Activated CD4-positive, alpha-beta T cell treated with anti-CD3 and anti-CD28 coated beads, Interleukin-2, amount 10 ng/mL, durations not matched to agents 7 days and 5 days (primary cell): Measurements from ENCODE around the gene KCNK16. TPM values are rescaled to one million over a fixed set of nuclear protein-coding genes. Genes with fewer than 3 reads are reported as not detected.
"Not testable (repeated sequence)": the region's sequence is repeated elsewhere in the genome, so short reads cannot be mapped to it uniquely, and the experiment has no call there.

Source experiments
- CTCF ChIA-PET: fragments of 350-600 bp; sonication (Branson Sonifier 250); formaldehyde crosslinking; loops from one replicate; lab custom pipeline; 2021; ENCODE audit warnings: antibody characterized with exemption; lab: Charles Lee
- POLR2A ChIA-PET: fragments of 350-600 bp; sonication (Branson Sonifier 250); formaldehyde crosslinking; loops from one replicate; lab custom pipeline; 2021; ENCODE audit warnings: antibody characterized with exemption; lab: Charles Lee
- DNase-seq: peaks from one replicate; pipeline ENCODE4 v3.0.0-alpha.2; 2020
- H3K27ac Mint-ChIP-seq: one replicate; pipeline ENCODE4 v1.8.0; 2021; ENCODE audit warnings: mild to moderate bottlenecking, moderate library complexity, mixed read lengths
- H3K27me3 Mint-ChIP-seq: one replicate; pipeline ENCODE4 v1.8.0; 2021; ENCODE audit warnings: mixed read lengths
- H3K36me3 Mint-ChIP-seq: one replicate; pipeline ENCODE4 v1.8.0; 2021; ENCODE audit warnings: low read depth, mixed read lengths
- H3K4me1 Mint-ChIP-seq: one replicate; pipeline ENCODE4 v1.8.0; 2021; ENCODE audit warnings: mixed read lengths
- H3K4me3 Mint-ChIP-seq: one replicate; pipeline ENCODE4 v1.8.0; 2021; ENCODE audit warnings: mild to moderate bottlenecking, moderate library complexity, mixed read lengths
- H3K9me3 Mint-ChIP-seq: one replicate; pipeline ENCODE4 v1.8.0; 2021; ENCODE audit warnings: mixed read lengths
- total RNA-seq, 2 experiments: library from RNA; stranded (reverse); gene quantifications; one replicate each; pipeline ENCODE4 v1.2.3, GENCODE V29; 2021

The KCNK16 gene
- total RNA-seq, 2 experiments from 2014 or later, result not detected

DNA sequence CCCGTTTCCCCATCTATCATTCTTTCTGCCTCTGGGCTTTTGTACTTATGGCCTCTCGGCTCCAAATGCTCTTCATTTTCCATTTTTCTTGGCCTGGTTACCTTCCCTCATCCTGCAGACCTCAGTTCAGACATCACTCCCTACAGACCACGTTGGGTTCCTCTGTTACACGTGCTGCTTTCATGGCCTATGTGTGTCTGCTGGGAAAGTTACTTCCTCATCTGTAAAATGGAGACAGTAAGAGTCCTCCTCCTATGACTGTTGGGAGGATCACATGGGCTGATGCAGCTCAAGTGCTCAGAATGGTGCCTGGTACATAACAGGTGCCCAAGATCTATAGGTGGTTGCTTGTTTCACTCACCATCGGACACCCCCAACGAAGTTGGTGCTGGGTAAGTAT lies 21.8 kb downstream of the KCNK16 start:
- no peak overlapping the region for H3K27ac Mint-ChIP-seq
- DNase-seq, result no peak
- CTCF ChIA-PET, result interaction anchor here (0.6 kb wide), 1 partner anchor 141 kb away, joined by 3 read pairs; no protein-coding TSS in a partner anchor
- H3K36me3 Mint-ChIP-seq, result no peaks in the 10 kb centered on the region
- H3K4me1 Mint-ChIP-seq, result peaks cover 8% of the 10 kb centered on the region
- no peaks in the 10 kb centered on the region for H3K27me3 Mint-ChIP-seq
- no peaks in the 10 kb centered on the region for H3K9me3 Mint-ChIP-seq
- H3K4me3 Mint-ChIP-seq, result no peak overlapping the region
- POLR2A ChIA-PET, result no interaction called here

DNA sequence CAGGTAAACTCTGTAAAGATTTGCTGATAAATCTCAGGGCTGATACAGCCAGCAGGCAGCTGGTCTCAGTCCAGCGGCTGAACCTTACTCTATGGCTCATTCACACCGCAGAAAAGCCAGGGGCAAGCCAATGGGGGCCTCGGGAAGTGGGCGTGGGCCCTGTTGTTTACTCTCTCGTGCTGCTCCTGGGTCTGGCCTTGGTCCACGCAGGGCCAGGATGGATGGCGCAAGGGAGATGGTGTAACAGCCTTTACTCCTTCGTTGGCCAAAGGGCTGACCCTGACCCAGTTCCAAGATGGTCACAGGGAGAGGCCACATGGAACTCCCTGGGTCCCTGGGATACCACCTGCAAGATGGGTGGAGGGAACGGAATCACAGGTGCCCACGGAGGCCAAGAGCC lies 24.4 kb downstream of the KCNK16 start:
- Mint-ChIP-seq H3K9me3 (no peaks in the 10 kb centered on the region), H3K4me3 (no peak overlapping the region), H3K36me3 (no peaks in the 10 kb centered on the region), H3K27ac (no peak overlapping the region), H3K4me1 (peaks cover 7% of the 10 kb centered on the region), H3K27me3 (no peaks in the 10 kb centered on the region)
- CTCF ChIA-PET, result interaction anchor here (1.1 kb wide), 1 partner anchor 130 kb away, joined by 4 read pairs; no protein-coding TSS in a partner anchor
- DNase-seq, result no peak
- POLR2A ChIA-PET, result no interaction called here

DNA sequence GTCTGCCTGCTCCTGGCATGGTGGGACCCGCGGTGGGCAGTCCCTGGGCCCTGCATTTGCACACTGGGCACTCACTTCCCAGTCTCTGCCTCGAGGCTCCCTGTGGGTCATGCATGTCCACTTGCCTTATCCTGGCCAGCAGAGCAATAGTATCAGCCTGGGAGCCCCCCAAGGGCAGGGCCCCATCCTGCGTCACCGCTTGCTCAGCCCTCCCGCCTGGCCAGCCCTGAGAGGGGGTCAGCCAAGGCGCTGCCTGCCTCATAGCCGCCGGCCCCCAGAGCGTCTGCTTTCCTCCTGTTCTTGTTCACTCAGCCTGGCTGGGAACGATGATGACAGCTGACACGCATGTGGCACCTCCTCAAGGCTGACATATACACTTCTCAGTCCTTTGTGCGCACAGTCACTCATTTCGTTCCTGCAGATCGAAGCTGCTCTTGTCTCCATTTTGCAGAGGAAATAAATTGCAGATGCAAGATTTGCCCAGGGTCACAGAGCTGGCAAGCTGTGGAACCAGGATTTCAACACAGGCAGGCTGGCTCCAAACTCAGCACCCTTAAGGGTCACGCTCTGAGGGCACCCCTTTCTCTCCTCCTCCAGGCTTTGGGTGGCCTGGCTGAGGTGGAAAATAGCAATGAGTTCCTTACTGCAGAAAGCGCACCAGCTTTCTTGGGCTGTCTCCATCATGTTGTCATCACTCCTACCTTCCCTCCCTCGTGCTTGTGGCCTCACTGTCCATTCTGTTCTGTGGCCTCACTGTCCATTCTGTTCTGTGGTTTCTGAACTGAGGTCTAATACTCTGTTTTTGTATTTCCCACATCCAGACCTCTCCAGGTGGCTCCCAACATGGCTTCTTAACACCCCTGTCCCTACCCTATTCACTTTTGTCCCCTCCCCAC lies 25.5 kb downstream of the KCNK16 start:
- H3K4me3 Mint-ChIP-seq, result no peak overlapping the region
- no peaks in the 10 kb centered on the region for H3K27me3 Mint-ChIP-seq
- DNase-seq, result no peak
- H3K9me3 Mint-ChIP-seq, result no peaks in the 10 kb centered on the region
- no peaks in the 10 kb centered on the region for H3K36me3 Mint-ChIP-seq
- H3K4me1 Mint-ChIP-seq, result no peaks in the 10 kb centered on the region
- no peak overlapping the region for H3K27ac Mint-ChIP-seq
- ChIA-PET CTCF (no interaction called here), POLR2A (no interaction called here)

DNA sequence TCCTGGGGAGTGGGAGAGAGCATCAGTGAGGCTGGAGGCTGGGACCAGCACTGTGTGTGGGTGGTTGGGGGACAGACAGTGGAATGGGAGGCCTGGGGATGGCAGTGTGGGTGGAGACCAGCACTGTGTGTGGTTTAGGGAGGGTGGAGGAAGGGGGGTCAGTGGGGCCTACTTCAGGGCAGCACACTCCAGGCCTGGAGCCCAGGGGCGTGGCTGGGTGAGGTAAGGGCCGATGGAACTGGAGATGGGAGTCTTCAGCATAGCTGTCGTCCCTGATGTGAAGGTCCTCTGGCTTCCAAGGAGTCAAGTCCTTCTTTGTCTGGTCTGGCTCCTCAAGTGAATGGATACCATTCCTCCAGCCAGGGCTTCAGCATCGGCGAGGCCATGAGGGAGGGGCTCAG lies 26.9 kb downstream of the KCNK16 start:
- no peaks in the 10 kb centered on the region for H3K27me3 Mint-ChIP-seq
- H3K4me1 Mint-ChIP-seq, result no peaks in the 10 kb centered on the region
- no peaks in the 10 kb centered on the region for H3K9me3 Mint-ChIP-seq
- no peaks in the 10 kb centered on the region for H3K36me3 Mint-ChIP-seq
- H3K27ac Mint-ChIP-seq, result no peak overlapping the region
- H3K4me3 Mint-ChIP-seq, result no peak overlapping the region
- ChIA-PET CTCF (no interaction called here), POLR2A (no interaction called here)
- no peak for DNase-seq

DNA sequence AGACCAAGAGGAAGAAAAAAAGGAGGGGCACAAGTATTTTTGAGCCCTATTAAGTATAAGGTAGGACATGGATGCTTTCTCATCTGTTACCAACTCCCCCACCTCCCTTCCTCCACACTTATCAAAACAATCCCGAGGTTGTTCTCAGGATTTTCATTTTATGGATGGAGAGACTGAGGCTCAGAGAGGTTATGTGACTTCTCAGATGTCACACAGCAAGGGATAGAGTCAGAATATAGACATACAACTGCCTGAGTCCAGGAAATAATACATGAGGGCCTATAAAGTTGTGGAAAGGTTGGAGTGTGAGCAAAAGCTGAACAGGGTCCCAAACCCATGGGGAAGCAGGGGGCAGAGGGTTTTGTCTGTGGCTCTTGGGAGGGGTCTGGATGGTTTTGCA lies 27.6 kb downstream of the KCNK16 start:
- H3K9me3 Mint-ChIP-seq, result no peaks in the 10 kb centered on the region
- H3K27ac Mint-ChIP-seq, result no peak overlapping the region
- CTCF ChIA-PET, result no interaction called here
- no peaks in the 10 kb centered on the region for H3K4me1 Mint-ChIP-seq
- POLR2A ChIA-PET, result no interaction called here
- H3K36me3 Mint-ChIP-seq, result no peaks in the 10 kb centered on the region
- H3K27me3 Mint-ChIP-seq, result no peaks in the 10 kb centered on the region
- no peak overlapping the region for H3K4me3 Mint-ChIP-seq
- DNase-seq, result no peak

DNA sequence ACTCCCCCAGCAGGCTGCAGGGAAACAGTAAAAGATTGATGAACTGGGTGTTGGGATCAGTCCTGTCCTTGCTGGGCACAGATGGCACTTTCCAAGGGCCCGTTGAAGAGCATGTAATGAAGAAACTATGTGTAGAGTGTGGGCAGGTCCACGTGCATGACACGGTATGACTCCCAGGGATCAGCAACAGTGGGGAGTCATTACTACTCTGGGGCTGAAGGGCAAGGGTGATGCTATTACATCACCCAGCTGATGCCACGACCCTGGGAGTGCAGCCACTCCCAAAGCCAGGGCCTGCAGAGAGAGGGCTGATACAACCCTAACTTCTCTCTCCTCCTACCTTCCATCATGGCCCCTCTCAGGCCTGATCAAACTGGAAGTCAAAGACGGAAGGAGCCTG lies 28.4 kb downstream of the KCNK16 start:
- no peak for DNase-seq
- Mint-ChIP-seq H3K36me3 (no peaks in the 10 kb centered on the region), H3K9me3 (no peaks in the 10 kb centered on the region), H3K4me1 (peaks cover 1% of the 10 kb centered on the region), H3K4me3 (no peak overlapping the region), H3K27ac (no peak overlapping the region), H3K27me3 (no peaks in the 10 kb centered on the region)
- ChIA-PET CTCF (no interaction called here), POLR2A (no interaction called here)

DNA sequence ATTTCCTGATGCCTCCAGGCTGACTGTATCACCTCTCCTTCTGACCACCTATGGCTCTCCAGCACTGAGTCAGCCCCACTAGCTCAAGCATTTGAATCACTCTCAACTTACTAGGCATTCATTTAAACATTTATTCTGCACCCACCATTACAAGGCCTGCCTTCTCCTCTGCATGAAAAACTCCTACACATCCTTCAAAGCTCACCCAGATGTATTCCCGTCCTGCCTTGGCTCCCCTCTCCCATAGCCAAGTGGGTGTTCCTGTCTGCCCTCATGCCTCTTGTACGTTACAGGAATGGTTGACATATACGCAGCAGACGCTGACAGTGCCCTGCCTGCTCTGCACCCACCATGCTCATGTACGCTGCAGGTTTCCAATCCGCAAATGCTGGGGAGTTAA lies 29.9 kb downstream of the KCNK16 start:
- no peaks in the 10 kb centered on the region for H3K27me3 Mint-ChIP-seq
- ChIA-PET POLR2A (no interaction called here), CTCF (no interaction called here)
- no peak for DNase-seq
- H3K36me3 Mint-ChIP-seq, result no peaks in the 10 kb centered on the region
- H3K9me3 Mint-ChIP-seq, result no peaks in the 10 kb centered on the region
- H3K4me3 Mint-ChIP-seq, result no peak overlapping the region
- peaks cover 4% of the 10 kb centered on the region for H3K4me1 Mint-ChIP-seq
- H3K27ac Mint-ChIP-seq, result no peak overlapping the region

DNA sequence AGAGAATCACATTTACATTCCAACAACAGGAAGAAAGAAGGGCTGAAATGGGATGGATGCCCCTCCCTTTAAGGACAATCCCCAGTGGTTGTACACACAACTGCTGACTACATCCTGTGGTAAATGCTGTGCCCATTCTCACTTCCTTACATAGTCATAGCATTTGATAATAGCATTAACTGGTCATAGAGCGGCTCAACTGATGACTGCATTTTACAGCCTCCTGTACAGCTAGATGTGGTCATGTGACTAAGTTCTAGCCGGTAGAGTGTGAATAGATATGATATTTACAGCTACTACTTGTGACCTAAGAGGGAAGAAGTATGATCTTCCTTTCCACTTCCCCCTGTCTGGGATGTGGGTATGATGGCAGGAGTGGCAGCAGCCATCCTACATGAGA lies 33.0 kb downstream of the KCNK16 start:
- no peaks in the 10 kb centered on the region for H3K27me3 Mint-ChIP-seq
- ChIA-PET CTCF (no interaction called here), POLR2A (no interaction called here)
- H3K9me3 Mint-ChIP-seq, result no peaks in the 10 kb centered on the region
- H3K4me1 Mint-ChIP-seq, result peaks cover 4% of the 10 kb centered on the region
- DNase-seq, result no peak
- no peaks in the 10 kb centered on the region for H3K36me3 Mint-ChIP-seq
- no peak overlapping the region for H3K27ac Mint-ChIP-seq
- H3K4me3 Mint-ChIP-seq, result no peak overlapping the region

DNA sequence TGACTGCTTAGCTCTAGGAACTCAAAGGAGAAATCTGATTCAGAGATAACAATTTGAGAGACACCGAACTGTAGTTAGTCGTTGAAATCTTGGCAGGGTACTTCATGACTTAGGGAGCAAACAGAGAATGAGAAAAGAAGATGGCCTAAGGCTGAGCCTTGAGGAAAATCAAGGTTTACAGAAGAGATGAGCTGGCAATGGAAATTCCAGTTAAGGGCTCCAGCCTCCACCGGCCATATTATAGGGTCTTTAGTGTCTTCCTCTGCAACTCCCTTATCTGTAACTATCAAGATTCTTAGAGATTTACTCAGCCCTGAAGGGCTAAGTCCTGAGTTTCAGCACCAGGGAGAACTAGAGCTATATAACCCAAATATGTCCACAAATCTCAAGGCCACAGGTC lies 34.9 kb downstream of the KCNK16 start:
- Mint-ChIP-seq H3K36me3 (no peaks in the 10 kb centered on the region), H3K4me3 (no peak overlapping the region)
- CTCF ChIA-PET, result no interaction called here

DNA sequence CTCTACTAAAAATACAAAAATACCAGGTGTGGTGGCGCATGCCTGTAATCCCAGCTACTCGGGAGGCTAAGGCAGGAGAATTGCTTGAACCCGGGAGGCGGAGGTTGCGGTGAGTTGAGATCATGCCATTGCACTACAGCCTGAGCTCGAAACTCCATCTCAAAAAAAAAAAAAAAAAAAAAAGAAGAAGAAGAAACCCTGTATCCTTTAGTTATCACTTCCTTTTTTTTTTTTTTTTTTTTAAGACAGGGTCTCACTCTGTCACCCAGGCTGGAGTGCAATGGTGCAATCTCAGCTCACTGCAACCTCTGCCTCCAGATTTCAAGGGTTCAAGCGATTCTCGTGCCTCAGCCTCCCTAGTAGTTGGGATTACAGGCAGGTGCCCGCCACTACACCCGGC lies 35.9 kb downstream of the KCNK16 start:
- H3K9me3 Mint-ChIP-seq, H3K4me3 Mint-ChIP-seq, H3K4me1 Mint-ChIP-seq, H3K27ac Mint-ChIP-seq, H3K27me3 Mint-ChIP-seq, CTCF ChIA-PET, DNase-seq, H3K36me3 Mint-ChIP-seq: not testable (repeated sequence)
- POLR2A ChIA-PET, result interaction anchor here (0.7 kb wide), 1 partner anchor 249 kb away, joined by 4 read pairs; no protein-coding TSS in a partner anchor

More for the DNA sequence above, 34.9 kb downstream of the KCNK16 start:
- H3K27me3 Mint-ChIP-seq, result no peaks in the 10 kb centered on the region
- no peak overlapping the region for H3K27ac Mint-ChIP-seq
- POLR2A ChIA-PET, result no interaction called here
- DNase-seq, result no peak
- no peaks in the 10 kb centered on the region for H3K9me3 Mint-ChIP-seq
- H3K4me1 Mint-ChIP-seq, result peaks cover 4% of the 10 kb centered on the region

DNA sequence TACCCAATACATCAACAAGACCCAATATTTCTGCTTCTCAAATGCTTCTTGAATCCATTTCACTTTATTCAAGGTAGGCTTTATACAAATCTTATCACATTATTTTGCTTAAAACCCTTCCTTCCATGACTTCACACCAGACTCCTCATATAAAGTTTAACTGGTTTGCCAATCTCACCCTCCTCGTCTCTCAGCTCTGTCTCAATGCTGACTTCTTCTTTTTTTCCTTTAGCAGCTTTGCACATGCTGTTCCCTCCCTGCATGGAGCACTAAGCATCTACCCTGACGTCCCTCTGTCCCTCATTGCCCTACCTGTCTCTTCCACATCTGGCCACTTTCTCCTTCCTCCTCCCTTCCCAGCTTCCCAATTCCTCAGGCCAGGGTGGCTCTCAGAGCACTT lies 39.7 kb downstream of the KCNK16 start:
- CTCF ChIA-PET, result no interaction called here
- Mint-ChIP-seq H3K27ac (no peak overlapping the region), H3K9me3 (no peaks in the 10 kb centered on the region), H3K36me3 (no peaks in the 10 kb centered on the region), H3K4me1 (peaks cover 2% of the 10 kb centered on the region), H3K4me3 (no peak overlapping the region), H3K27me3 (no peaks in the 10 kb centered on the region)
- no peak for DNase-seq
- POLR2A ChIA-PET, result no interaction called here

DNA sequence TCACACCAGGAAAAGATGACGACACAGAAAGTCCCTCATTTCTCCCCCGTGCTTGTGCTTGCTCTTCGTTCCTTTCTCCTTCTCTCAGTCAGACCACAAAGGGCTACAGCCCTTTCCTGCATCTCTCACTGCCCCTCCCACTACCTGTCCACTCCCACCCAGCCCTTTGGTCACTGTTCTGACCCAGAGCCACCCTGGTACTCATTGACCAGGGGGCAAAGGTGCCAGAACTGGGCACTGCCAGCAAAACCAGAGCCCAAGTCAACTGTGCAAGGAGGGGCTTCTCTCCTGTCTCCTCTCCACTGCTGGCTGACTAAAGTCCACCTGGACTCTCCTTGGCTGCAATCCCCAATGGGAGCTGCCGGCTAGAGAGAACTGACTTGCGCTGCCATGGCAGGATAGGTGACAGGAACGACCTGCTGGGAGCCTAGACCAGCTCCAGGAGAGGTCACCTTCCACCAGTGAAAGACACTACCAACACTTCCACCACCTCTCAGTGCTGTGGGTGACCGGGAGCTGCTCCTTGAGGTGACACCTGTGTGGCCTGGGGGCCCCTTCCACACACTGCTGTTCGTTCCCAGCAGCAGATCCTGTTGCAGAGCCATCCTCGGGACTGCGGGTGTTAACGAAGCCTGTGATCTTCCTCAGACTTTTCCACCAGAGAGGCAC lies 41.1 kb downstream of the KCNK16 start:
- POLR2A ChIA-PET, result no interaction called here
- no peak overlapping the region for H3K4me3 Mint-ChIP-seq
- DNase-seq, result no peak
- H3K27ac Mint-ChIP-seq, result no peak overlapping the region
- peaks cover 2% of the 10 kb centered on the region for H3K4me1 Mint-ChIP-seq
- H3K36me3 Mint-ChIP-seq, result no peaks in the 10 kb centered on the region
- peaks cover 3% of the 10 kb centered on the region for H3K27me3 Mint-ChIP-seq
- H3K9me3 Mint-ChIP-seq, result no peaks in the 10 kb centered on the region
- CTCF ChIA-PET, result no interaction called here

DNA sequence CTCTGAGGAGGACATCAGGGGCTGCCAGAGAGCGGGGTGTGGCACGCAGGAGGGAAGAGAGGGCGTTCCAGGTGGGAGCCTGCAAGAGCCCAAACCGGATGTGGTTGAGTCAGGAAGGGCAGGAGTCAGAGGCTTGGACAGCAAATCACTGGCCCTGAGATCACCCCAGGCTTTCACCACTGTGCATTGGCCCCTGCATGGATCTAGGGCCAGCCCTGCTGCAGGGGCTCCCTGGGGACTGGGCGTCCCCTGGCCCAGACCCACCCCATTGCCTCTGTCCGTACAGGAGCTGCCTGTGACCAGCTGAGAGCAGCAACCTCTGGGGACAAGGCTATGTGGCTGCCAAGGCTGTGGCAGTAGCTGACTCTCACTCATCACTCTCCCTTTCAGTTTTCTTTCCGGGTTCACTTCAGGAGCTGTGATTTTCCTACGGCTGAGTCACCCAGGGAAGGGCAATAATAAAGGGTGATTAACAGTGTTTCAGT lies 42.2 kb downstream of the KCNK16 start:
- POLR2A ChIA-PET, result no interaction called here
- Mint-ChIP-seq H3K36me3 (no peaks in the 10 kb centered on the region), H3K27ac (no peak overlapping the region), H3K4me1 (peaks cover 2% of the 10 kb centered on the region), H3K9me3 (no peaks in the 10 kb centered on the region), H3K4me3 (no peak overlapping the region), H3K27me3 (peaks cover 3% of the 10 kb centered on the region)
- CTCF ChIA-PET, result no interaction called here
- no peak for DNase-seq
